Sigmoid colon (tissue), 4 donors: Measurements from ENCODE around the gene ABCA1.

Experiments
- POLR2AphosphoS5 ChIP-seq, 4 donors: sonication (generic); formaldehyde crosslinking; IDR thresholded peaks; one replicate each; pipeline ENCODE4 v1.6.1; 2017; ENCODE audit warnings: antibody characterized with exemption in 4 of 4
- TF ChIP-seq, protein P1 (sequence below), 4 experiments: fragments of 450-650 bp in 3 of 4; fragments of 200-600 bp in 1 of 4; IDR thresholded peaks; one replicate each; pipeline ENCODE4 v1.5.1; 2016 to 2019; ENCODE audit warnings: antibody characterized with exemption in 4 of 4, mild to moderate bottlenecking in 3 of 4, moderate library complexity in 2 of 4

DNA sequence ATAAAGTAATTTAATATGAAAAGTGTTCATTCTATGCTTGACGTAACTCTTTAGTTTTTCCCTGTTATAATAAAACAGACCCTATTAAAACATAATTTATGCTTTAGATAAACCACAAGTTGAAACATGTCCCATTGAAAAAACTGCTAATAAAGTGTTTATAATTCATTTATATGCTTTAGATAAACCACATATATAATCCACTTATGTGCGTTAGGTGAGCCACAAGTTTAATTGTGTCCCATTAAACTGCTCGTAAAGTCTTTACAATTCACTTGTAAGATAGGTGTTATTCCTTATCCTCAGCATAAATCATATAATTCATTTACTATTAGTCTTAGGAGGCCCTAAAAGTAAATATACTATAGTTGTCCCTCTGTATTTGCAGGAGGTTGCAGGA, 160.4 kb downstream of the ABCA1 start:
- TF ChIP-seq, protein P1, sequence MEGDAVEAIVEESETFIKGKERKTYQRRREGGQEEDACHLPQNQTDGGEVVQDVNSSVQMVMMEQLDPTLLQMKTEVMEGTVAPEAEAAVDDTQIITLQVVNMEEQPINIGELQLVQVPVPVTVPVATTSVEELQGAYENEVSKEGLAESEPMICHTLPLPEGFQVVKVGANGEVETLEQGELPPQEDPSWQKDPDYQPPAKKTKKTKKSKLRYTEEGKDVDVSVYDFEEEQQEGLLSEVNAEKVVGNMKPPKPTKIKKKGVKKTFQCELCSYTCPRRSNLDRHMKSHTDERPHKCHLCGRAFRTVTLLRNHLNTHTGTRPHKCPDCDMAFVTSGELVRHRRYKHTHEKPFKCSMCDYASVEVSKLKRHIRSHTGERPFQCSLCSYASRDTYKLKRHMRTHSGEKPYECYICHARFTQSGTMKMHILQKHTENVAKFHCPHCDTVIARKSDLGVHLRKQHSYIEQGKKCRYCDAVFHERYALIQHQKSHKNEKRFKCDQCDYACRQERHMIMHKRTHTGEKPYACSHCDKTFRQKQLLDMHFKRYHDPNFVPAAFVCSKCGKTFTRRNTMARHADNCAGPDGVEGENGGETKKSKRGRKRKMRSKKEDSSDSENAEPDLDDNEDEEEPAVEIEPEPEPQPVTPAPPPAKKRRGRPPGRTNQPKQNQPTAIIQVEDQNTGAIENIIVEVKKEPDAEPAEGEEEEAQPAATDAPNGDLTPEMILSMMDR (IDR thresholded peaks at IDR 0.05) = no peak
- TF ChIP-seq POLR2AphosphoS5 (IDR thresholded peaks at IDR 0.05) = no peak
